ENCODE measurements around the gene DMC1. TPM values are rescaled to one million over a fixed set of nuclear protein-coding genes. Genes with fewer than 3 reads are reported as not detected.

DMC1 gene
- total and polyA plus RNA-seq, 5 donors from 2014 or later, result 0.34 to 0.83 (median 0.47) TPM; not detected in 2

- Histone ChIP-seq H3K36me3 (ENCODE audit: control insufficient read depth, insufficient read depth, low read length) (no peaks in the 10 kb centered on the region), H3K27me3 (ENCODE audit: control insufficient read depth, insufficient read depth, low read length) (no peaks in the 10 kb centered on the region), H3K27ac (ENCODE audit: insufficient read depth, low read length, poor library complexity, severe bottlenecking) (no peak overlapping the region), H3K4me1 (ENCODE audit: control insufficient read depth, insufficient read depth, low read length, poor library complexity, severe bottlenecking) (peaks cover 2% of the 10 kb centered on the region), H3K9me3 (ENCODE audit: control insufficient read depth in 2 of 2, low read length in 2 of 2) (no peaks in the 10 kb centered on the region), H3K4me3 (ENCODE audit: low read depth, low read length) (no peak overlapping the region)
- peaks cover 0 to 3% (median 0%) of the 10 kb centered on the region in 4 donors for H3K4me1 Mint-ChIP-seq
- H3K27ac Mint-ChIP-seq, result no peak overlapping the region
- no peak overlapping the region for H3K4me3 Mint-ChIP-seq
- ATAC-seq (ENCODE audit: low read depth in 2 of 2), result no peak
- no peak for DNase-seq
- H3K9me3 Mint-ChIP-seq, result no peaks in the 10 kb centered on the region
- no peaks in the 10 kb centered on the region for H3K27me3 Mint-ChIP-seq
- H3K36me3 Mint-ChIP-seq, result no peaks in the 10 kb centered on the region
Observed at GRCh38 chr22:38564669-38565068, 5.3 kb downstream of the DMC1 start.

GRCh38 chr22:38554281-38554680, 15.7 kb downstream of the DMC1 start:
- H3K27me3 Mint-ChIP-seq, result no peaks in the 10 kb centered on the region
- ATAC-seq (ENCODE audit: low read depth in 2 of 2), result no peak

GRCh38 chr22:38549101-38549894, 20.7 kb downstream of the DMC1 start:
- Histone ChIP-seq H3K4me3 (ENCODE audit: low read depth, low read length) (no peak overlapping the region), H3K9me3 (ENCODE audit: control insufficient read depth in 2 of 2, low read length in 2 of 2) (peaks cover 0 to 1% of the 10 kb centered on the region in 2 experiments), H3K27me3 (ENCODE audit: control insufficient read depth, insufficient read depth, low read length) (no peaks in the 10 kb centered on the region), H3K27ac (ENCODE audit: insufficient read depth, low read length, poor library complexity, severe bottlenecking) (no peak overlapping the region), H3K36me3 (ENCODE audit: control insufficient read depth, insufficient read depth, low read length) (no peaks in the 10 kb centered on the region), H3K4me1 (ENCODE audit: control insufficient read depth, insufficient read depth, low read length, poor library complexity, severe bottlenecking) (no peaks in the 10 kb centered on the region)
- H3K36me3 Mint-ChIP-seq, result no peaks in the 10 kb centered on the region
- no peaks in the 10 kb centered on the region for H3K27me3 Mint-ChIP-seq
- H3K27ac Mint-ChIP-seq, result peak overlapping the region in 1 of 3 donors; percentile 70
- no peaks in the 10 kb centered on the region for H3K4me1 Mint-ChIP-seq
- peaks cover 0 to 3% (median 1%) of the 10 kb centered on the region in 7 donors for H3K9me3 Mint-ChIP-seq
- no peak for DNase-seq
- no peak for ATAC-seq (ENCODE audit: low read depth in 2 of 2)
- H3K4me3 Mint-ChIP-seq, result no peak overlapping the region

More at GRCh38 chr22:38554281-38554680, 15.7 kb downstream of the DMC1 start:
- Histone ChIP-seq H3K27me3 (ENCODE audit: control insufficient read depth, insufficient read depth, low read length) (no peaks in the 10 kb centered on the region), H3K4me3 (ENCODE audit: low read depth, low read length) (no peak overlapping the region), H3K27ac (ENCODE audit: insufficient read depth, low read length, poor library complexity, severe bottlenecking) (no peak overlapping the region), H3K36me3 (ENCODE audit: control insufficient read depth, insufficient read depth, low read length) (no peaks in the 10 kb centered on the region), H3K4me1 (ENCODE audit: control insufficient read depth, insufficient read depth, low read length, poor library complexity, severe bottlenecking) (no peaks in the 10 kb centered on the region), H3K9me3 (ENCODE audit: control insufficient read depth in 2 of 2, low read length in 2 of 2) (no peaks in the 10 kb centered on the region)
- DNase-seq, result no peak
- Mint-ChIP-seq H3K4me1 (no peaks in the 10 kb centered on the region), H3K4me3 (no peak overlapping the region), H3K36me3 (no peaks in the 10 kb centered on the region), H3K9me3 (no peaks in the 10 kb centered on the region), H3K27ac (no peak overlapping the region)

- H3K27me3 Mint-ChIP-seq, result no peaks in the 10 kb centered on the region
- H3K4me3 Mint-ChIP-seq, result no peak overlapping the region
- H3K36me3 ChIP-seq (ENCODE audit: control insufficient read depth, insufficient read depth, low read length), result no peaks in the 10 kb centered on the region
- peaks cover 0 to 22% (median 8%) of the 10 kb centered on the region in 7 donors for H3K9me3 Mint-ChIP-seq
- no peaks in the 10 kb centered on the region for H3K4me1 ChIP-seq (ENCODE audit: control insufficient read depth, insufficient read depth, low read length, poor library complexity, severe bottlenecking)
- ATAC-seq (ENCODE audit: low read depth in 2 of 2) (no peak), DNase-seq (no peak)
- no peaks in the 10 kb centered on the region for H3K27me3 ChIP-seq (ENCODE audit: control insufficient read depth, insufficient read depth, low read length)
- no peak overlapping the region for H3K27ac ChIP-seq (ENCODE audit: insufficient read depth, low read length, poor library complexity, severe bottlenecking)
- peaks cover 5% of the 10 kb centered on the region for H3K36me3 Mint-ChIP-seq
- H3K27ac Mint-ChIP-seq, result no peak overlapping the region
- H3K9me3 ChIP-seq (ENCODE audit: control insufficient read depth in 2 of 2, low read length in 2 of 2), result peaks cover 5 to 7% of the 10 kb centered on the region in 2 experiments
- H3K4me1 Mint-ChIP-seq, result peaks cover 0 to 5% (median 0%) of the 10 kb centered on the region in 4 donors
- H3K4me3 ChIP-seq (ENCODE audit: low read depth, low read length), result no peak overlapping the region
Observed at GRCh38 chr22:38540701-38541100, 29.3 kb downstream of the DMC1 start.

- Mint-ChIP-seq H3K36me3 (no peaks in the 10 kb centered on the region), H3K27ac (peak overlapping the region; percentile 56 to 99 (median 78)), H3K9me3 (peaks cover 0 to 1% (median 0%) of the 10 kb centered on the region in 7 donors), H3K4me3 (peak overlapping the region; percentile 3 to 82 (median 52)), H3K27me3 (no peaks in the 10 kb centered on the region), H3K4me1 (peaks cover 8 to 18% (median 9%) of the 10 kb centered on the region in 4 donors)
- Histone ChIP-seq H3K27ac (ENCODE audit: insufficient read depth, low read length, poor library complexity, severe bottlenecking) (peak overlapping the region; percentile 64), H3K4me1 (ENCODE audit: control insufficient read depth, insufficient read depth, low read length, poor library complexity, severe bottlenecking) (peaks cover 14% of the 10 kb centered on the region), H3K27me3 (ENCODE audit: control insufficient read depth, insufficient read depth, low read length) (no peaks in the 10 kb centered on the region), H3K4me3 (ENCODE audit: low read depth, low read length) (peak overlapping the region; percentile 51), H3K36me3 (ENCODE audit: control insufficient read depth, insufficient read depth, low read length) (no peaks in the 10 kb centered on the region), H3K9me3 (ENCODE audit: control insufficient read depth in 2 of 2, low read length in 2 of 2) (no peaks in the 10 kb centered on the region)
- ATAC-seq (ENCODE audit: low read depth in 2 of 2) (peak in 1 of 2 donors; percentile 28), DNase-seq (no peak)
Observed at GRCh38 chr22:38531251-38531938, 38.6 kb downstream of the DMC1 start.

GRCh38 chr22:38524429-38524828, 45.6 kb downstream of the DMC1 start:
- no peak overlapping the region for H3K4me3 ChIP-seq (ENCODE audit: low read depth, low read length)
- Mint-ChIP-seq H3K9me3 (peaks cover 0 to 1% (median 0%) of the 10 kb centered on the region in 7 donors), H3K27ac (no peak overlapping the region), H3K4me1 (peaks cover 0 to 2% (median 0%) of the 10 kb centered on the region in 4 donors), H3K36me3 (no peaks in the 10 kb centered on the region), H3K4me3 (no peak overlapping the region), H3K27me3 (peaks cover 4% of the 10 kb centered on the region)
- ATAC-seq (ENCODE audit: low read depth in 2 of 2), result no peak
- H3K27ac ChIP-seq (ENCODE audit: insufficient read depth, low read length, poor library complexity, severe bottlenecking), result no peak overlapping the region
- H3K4me1 ChIP-seq (ENCODE audit: control insufficient read depth, insufficient read depth, low read length, poor library complexity, severe bottlenecking), result no peaks in the 10 kb centered on the region
- no peaks in the 10 kb centered on the region for H3K27me3 ChIP-seq (ENCODE audit: control insufficient read depth, insufficient read depth, low read length)
- no peaks in the 10 kb centered on the region for H3K9me3 ChIP-seq (ENCODE audit: control insufficient read depth in 2 of 2, low read length in 2 of 2)
- DNase-seq, result peak in 1 of 3 donors; percentile 28
- H3K36me3 ChIP-seq (ENCODE audit: control insufficient read depth, insufficient read depth, low read length), result no peaks in the 10 kb centered on the region

GRCh38 chr22:38523479-38523878, 46.5 kb downstream of the DMC1 start:
- Mint-ChIP-seq H3K9me3 (no peaks in the 10 kb centered on the region), H3K27ac (no peak overlapping the region), H3K4me3 (no peak overlapping the region), H3K4me1 (no peaks in the 10 kb centered on the region), H3K27me3 (peaks cover 4% of the 10 kb centered on the region), H3K36me3 (no peaks in the 10 kb centered on the region)
- no peak for DNase-seq
- H3K9me3 ChIP-seq (ENCODE audit: control insufficient read depth in 2 of 2, low read length in 2 of 2), result no peaks in the 10 kb centered on the region
- H3K36me3 ChIP-seq (ENCODE audit: control insufficient read depth, insufficient read depth, low read length), result no peaks in the 10 kb centered on the region
- no peaks in the 10 kb centered on the region for H3K4me1 ChIP-seq (ENCODE audit: control insufficient read depth, insufficient read depth, low read length, poor library complexity, severe bottlenecking)
- no peak overlapping the region for H3K27ac ChIP-seq (ENCODE audit: insufficient read depth, low read length, poor library complexity, severe bottlenecking)
- no peak for ATAC-seq (ENCODE audit: low read depth in 2 of 2)
- no peak overlapping the region for H3K4me3 ChIP-seq (ENCODE audit: low read depth, low read length)
- H3K27me3 ChIP-seq (ENCODE audit: control insufficient read depth, insufficient read depth, low read length), result no peaks in the 10 kb centered on the region

Data from CD4-positive, CD25-positive, alpha-beta regulatory T cell (primary cell).